HG03196 (cell line): ENCODE results near the gene DYNC1LI2.
"Not testable (repeated sequence)": the region's sequence is repeated elsewhere in the genome, so short reads cannot be mapped to it uniquely, and the experiment has no call there.

ENCODE experiments used
- ATAC-seq: cut with Tn5 transposase; IDR thresholded peaks from one replicate; pipeline ENCODE4 v1.9.1; 2021; ENCODE audit not compliant: unreplicated experiment

Gene DYNC1LI2

DNA sequence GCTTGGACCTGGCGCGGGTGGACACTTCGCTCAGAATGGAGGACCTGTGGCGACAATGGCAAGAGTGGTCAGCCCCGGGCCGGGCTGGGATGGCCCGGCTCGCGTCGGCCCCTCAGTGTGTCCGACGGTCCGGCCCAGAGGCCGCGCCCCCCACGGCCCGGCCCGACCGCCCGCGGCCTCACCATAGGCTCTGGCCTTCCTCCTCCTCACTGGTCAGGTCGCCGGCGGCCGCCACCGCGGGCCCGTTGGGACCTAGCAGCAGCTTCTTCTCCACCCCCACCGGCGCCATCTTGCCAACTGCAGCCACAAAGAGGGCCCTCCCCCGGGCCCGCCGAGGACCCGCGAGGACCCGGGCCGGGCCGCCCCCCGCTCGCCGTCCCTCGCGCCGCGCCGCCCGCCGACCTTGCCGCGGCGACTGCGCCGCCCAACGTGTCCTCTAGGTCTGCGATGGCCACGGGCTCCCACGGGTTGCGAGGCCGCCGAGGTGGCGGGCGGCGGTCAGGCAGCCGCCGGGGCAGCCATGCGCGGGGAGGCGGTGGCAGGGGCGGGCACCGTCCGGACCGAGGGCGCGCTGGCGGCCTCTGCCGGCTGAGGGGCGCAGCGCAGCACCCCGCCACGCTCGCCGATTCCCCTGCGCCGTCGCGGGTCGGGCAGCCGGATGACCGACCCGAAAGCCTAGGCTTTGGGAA is at the start of gene DYNC1LI2:
TSS of gene DYNC1LI2 (minus strand) at position 307 of the 689 bp plus-strand sequence. CDS start at position 289, 18 bp downstream.
- peak; percentile 82 for ATAC-seq

- no peak for ATAC-seq
These were observed 49.4 kb upstream of the DYNC1LI2 start for GRCh38 chr16:66800856-66801255.

DNA sequence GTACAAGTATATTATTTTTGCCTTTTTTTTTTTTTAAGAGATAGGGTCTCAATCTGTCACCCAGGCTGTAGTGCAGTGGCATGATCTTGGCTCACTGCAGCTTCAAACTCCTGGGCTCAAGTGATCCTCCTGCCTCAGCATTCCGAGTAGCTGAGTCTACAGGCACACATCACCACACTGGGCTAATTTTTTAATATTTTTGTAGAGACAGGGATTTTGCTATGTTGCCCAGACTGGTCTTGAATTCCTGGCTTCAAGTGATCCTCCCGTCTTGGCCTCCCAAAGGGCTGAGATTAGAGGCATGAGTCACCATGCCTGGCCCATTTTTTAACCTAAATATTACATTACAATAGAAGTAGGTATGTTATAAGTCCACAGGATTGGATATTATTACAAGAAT is 46.8 kb upstream of the DYNC1LI2 start:
- no peak for ATAC-seq

- ATAC-seq, result not testable (repeated sequence)
These were observed 42.6 kb upstream of the DYNC1LI2 start for GRCh38 chr16:66793984-66794383.

DNA sequence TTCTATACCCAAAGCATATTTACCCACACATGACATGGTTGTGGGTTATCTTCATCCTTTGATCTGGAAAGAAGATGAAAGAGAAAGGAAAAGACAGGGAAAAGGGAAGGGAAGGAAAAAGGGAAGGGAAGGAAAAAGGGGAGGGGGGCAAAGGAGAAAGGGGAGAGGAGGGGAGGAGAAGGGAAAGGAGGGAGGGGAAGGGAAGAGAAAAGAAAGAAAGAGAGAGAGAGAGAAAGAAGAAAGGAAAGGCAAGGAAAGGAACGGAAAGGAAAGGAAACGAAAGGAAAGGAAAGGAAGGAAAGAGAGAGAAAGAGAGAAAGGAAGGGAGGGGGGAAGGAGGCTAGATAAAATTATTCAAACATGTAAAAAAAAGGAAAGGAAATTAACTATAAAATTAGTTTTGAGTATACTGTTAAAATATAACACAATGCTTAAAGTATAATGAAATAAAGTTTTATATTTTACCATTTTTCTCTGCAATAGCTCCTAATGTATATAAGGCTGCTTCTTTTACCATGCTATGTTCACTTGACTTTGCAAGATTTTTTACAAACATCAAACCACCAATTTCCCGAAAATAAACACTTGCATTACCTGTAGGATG is 38.8 kb upstream of the DYNC1LI2 start:
- ATAC-seq, result no peak

DNA sequence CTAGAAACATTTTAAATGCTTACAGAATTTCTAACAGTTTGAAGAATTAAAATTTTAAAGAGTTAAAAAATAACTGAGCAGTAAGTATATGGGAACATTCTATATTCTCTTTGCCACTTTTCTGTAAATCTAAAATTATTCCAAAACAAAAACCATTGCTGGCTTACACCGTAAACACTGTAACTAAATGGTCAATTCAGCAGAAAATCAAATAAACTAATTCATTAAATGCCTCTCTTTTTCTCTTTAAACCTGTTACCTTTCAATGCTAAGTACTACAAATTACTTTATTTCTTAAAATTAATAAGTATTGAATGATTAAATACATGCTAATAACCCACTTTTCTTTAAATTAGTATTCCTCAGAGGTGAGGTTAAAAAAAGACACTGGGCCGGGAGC is 36.0 kb upstream of the DYNC1LI2 start:
- ATAC-seq, result no peak

GRCh38 chr16:66786551-66786950 is 35.1 kb upstream of the DYNC1LI2 start:
- no peak for ATAC-seq

- ATAC-seq, result no peak
These were observed 25.0 kb upstream of the DYNC1LI2 start for GRCh38 chr16:66776457-66776856.

DNA sequence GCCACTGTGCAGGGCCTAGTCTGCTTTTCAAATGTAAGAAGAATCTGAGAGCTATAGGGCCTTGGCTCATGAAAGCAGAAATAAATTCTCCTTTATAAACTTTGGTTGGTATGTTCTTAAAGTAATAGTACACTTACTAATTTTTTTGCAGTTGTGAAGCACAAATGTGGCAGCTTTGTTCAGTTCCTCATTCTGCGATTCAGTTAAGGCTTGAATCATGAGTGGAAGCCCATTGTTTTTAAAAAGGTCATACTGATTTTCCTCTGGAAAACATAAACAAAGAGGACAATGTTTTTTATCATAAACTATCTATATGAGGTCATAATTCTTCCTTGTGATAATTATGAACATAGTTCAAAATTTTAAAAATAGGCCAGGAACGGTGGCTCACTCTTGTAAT is 23.6 kb upstream of the DYNC1LI2 start:
- no peak for ATAC-seq

DNA sequence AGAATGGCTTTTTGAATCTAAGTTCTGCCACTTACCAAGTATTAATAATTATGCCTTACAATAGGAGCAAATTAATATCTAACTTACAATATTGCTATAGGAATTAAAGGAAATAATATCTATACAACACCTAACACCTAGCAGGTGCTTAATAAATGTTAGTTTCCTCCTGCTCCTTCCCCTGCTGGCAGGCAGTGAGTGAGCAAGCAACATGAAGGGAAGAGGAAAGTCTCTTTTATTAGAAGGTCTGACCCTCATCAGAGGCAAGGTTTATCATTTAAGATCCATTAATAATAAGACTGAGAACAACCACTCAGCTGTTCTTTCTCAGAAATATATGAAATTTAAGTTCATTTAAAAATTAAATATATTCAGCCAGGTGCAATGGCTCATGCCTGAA is 6.7 kb upstream of the DYNC1LI2 start:
- ATAC-seq, result no peak

GRCh38 chr16:66754819-66755218 is 3.4 kb upstream of the DYNC1LI2 start:
- no peak for ATAC-seq

- no peak for ATAC-seq
These were observed 2.8 kb upstream of the DYNC1LI2 start for GRCh38 chr16:66754211-66754610.

GRCh38 chr16:66752958-66753357 is 1.5 kb upstream of the DYNC1LI2 start:
- no peak for ATAC-seq

DNA sequence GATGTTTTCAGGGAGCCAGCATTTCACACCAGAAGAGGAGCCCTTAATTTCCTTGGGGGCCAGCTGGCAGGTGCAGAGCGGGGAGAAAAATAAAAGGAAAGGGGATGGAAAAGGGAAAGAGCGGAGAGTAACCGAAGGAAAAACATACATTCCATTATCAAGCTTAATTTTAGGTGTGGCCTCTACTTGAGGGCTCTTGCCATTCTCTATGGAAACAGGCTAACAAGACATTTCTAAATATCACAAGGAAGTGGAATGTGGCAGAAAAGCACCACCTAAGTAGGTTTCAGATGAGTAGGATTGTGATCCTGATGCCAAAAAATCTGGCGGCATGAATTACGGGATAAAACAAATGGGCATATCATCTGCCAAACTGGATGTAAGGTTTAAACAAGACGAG is 970 bp upstream of the DYNC1LI2 start:
- ATAC-seq, result no peak

- ATAC-seq, result no peak
These were observed 548 bp upstream of the DYNC1LI2 start for GRCh38 chr16:66751992-66752322.

GRCh38 chr16:66751053-66751302 is 431 bp downstream of the DYNC1LI2 start:
- peak; percentile 22 for ATAC-seq

GRCh38 chr16:66750279-66751052 is 943 bp downstream of the DYNC1LI2 start:
- no peak for ATAC-seq

DNA sequence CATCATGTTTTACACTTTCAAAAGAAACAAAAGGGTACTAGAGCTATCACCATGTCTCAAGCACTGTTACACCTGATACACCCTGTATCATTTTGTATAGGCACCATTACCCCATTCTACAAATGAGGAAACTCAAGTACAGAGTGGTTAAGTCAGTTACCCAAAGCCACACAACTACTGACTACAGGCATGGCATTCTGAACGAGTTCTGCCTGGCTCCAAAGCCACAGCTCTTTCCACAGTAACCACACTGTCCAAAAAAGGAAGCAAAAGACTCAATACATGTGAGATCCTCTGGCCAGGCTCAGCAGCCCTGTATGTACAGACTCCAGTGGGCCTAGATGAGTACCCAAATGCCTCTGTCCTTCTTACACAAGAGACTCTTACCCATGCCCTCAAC is 4.7 kb downstream of the DYNC1LI2 start:
- no peak for ATAC-seq

- no peak for ATAC-seq
These were observed 5.4 kb downstream of the DYNC1LI2 start for GRCh38 chr16:66746048-66746447.

DNA sequence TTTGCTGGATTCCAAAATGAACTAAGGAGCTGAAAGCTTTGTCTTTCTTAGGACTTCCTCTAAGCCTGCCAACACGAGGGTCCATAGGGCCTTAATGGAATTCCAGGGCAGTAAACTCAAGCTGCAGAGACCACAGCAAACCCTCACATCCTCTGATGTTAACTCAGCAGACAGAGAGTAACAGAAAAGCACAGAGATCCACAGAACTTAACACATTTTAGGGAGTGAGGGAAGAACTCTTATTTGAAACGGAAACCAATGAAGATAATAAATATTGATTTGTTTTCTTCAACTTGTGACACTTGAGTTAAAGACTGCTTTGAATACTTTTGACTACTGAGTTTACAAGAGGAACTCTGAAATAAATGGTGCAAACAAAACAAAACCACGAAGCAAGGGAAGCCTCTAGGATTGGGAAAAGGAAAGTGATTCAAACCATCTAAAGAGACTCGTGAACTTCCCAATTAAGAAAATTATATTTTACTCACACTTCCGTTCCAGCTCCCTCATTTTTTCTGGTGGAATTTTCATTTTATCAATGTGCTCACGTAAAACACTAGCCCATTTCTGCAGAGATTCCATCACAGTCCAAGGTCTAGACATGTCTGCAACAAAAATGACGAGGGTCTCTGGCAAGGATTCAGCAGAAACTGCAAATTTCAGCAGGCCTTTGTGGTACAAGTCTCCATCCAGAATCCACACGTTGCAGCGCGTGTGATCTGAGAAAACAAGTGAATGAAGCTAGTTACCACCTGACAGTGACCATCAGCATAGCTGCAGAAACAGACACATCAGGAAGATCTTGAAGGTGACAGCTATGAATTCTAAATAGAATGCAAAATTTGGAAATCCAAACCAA is 9.2 kb downstream of the DYNC1LI2 start:
- ATAC-seq, result no peak

DNA sequence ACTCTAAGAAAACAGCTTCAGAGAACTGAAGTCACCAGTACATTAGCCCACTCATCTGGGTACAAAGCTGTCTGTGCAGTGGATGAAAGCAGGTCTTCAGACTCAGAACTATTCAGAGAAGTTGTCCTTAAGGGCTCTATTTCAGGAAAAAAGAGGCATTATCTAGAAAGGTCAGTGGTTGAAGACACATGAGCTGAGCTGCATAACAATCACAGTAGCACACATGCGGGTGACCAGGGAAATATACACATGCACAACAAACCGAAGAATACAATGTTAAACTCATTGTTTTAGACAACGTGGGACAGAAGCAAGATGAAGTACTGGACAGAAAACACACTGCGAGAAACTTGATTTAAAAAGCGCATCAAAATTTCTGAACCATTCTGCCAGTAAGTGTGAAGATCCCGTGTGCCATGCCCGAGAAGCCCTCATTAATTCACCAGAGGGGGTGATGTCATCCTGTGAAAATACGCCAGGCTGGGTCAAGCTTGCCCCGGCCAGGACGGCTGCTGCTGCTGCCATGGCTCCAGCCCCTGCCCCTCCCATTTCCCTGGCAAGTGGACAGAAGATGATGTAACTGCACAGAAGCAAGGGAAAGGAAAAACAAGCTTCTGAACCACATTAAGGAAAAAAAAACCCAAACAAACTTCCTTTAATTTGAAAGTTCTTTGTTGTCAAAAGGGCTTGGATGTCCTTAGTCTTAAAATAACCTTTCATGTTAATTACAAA is 10.1 kb downstream of the DYNC1LI2 start:
- no peak for ATAC-seq
